Prostate gland (tissue), 2 donors: ENCODE data around the gene LBHD1. TPM values are rescaled to one million over a fixed set of nuclear protein-coding genes. Genes with fewer than 3 reads are reported as not detected.

Source experiments
- DNase-seq: peaks from one replicate; pipeline ENCODE4 v3.0.0-alpha.2; 2019; ENCODE audit warnings: low spot score
- H3K27ac ChIP-seq, 2 donors: fragments of 200-600 bp; sonication (generic); 2 replicates each; pipeline ENCODE4 v1.5.1; 2017 to 2019
- H3K27me3 ChIP-seq: fragments of 200-600 bp; sonication (generic); replicated peaks from 2 replicates; pipeline ENCODE4 v1.5.1; 2019; ENCODE audit not compliant: insufficient read depth
- H3K36me3 ChIP-seq, 2 donors: fragments of 200-600 bp; sonication (generic); 1 replicate in 1 of 2; 2 replicates in 1 of 2; pipeline versions ENCODE4 v1.5.1 to v1.8.1; 2017 to 2019
- H3K4me1 ChIP-seq: fragments of 200-600 bp; sonication (generic); replicated peaks from 2 replicates; pipeline ENCODE4 v1.5.1; 2019
- H3K4me3 ChIP-seq, 2 donors: fragments of 200-600 bp; sonication (generic); 2 replicates each; pipeline ENCODE4 v1.5.1; 2017 to 2019
- H3K9me3 ChIP-seq: fragments of 200-600 bp; sonication (generic); 2 replicates; pipeline ENCODE4 v1.5.1; 2017
- POLR2A ChIP-seq: fragments of 450-650 bp; IDR thresholded peaks from one replicate; pipeline ENCODE4 v1.6.1; 2016; ENCODE audit warnings: antibody characterized with exemption, mild to moderate bottlenecking
- POLR2AphosphoS5 ChIP-seq: sonication (generic); formaldehyde crosslinking; IDR thresholded peaks from one replicate; pipeline ENCODE4 v1.6.1; 2017; ENCODE audit warnings: antibody characterized with exemption
- WGBS: methylation state at CpG from one replicate; pipeline ENCODE4 v1.1.5; 2018; 5-methylcytosine and 5-hydroxymethylcytosine counted together
- intact Hi-C: fragments of 100-400 bp; cut with DNase I; formaldehyde crosslinking; loops from one replicate; pipeline ENCODE4 v1.14.2; 2022
- total RNA-seq, 2 donors: library from RNA; depleted of rRNA; stranded (reverse); fragments of >200 nt; gene quantifications; one replicate each; pipeline ENCODE4 v1.1.0, GENCODE V29; 2016
- TF ChIP-seq, protein P1 (sequence below), 4 experiments: fragments of 200-600 bp in 2 of 4; fragments of 450-650 bp in 2 of 4; sonication (generic) in 2 of 4; IDR thresholded peaks; 1 replicate in 3 of 4; 2 replicates in 1 of 4; pipeline ENCODE4 v1.5.1; 2016 to 2019; ENCODE audit warnings: antibody characterized with exemption in 4 of 4, mild to moderate bottlenecking in 2 of 4, moderate library complexity in 2 of 4

The LBHD1 gene
- total RNA-seq, result 10 to 100 TPM in 1 of 2 donors, 1 to 10 TPM in 1; 7.1 to 10.2 TPM

DNA sequence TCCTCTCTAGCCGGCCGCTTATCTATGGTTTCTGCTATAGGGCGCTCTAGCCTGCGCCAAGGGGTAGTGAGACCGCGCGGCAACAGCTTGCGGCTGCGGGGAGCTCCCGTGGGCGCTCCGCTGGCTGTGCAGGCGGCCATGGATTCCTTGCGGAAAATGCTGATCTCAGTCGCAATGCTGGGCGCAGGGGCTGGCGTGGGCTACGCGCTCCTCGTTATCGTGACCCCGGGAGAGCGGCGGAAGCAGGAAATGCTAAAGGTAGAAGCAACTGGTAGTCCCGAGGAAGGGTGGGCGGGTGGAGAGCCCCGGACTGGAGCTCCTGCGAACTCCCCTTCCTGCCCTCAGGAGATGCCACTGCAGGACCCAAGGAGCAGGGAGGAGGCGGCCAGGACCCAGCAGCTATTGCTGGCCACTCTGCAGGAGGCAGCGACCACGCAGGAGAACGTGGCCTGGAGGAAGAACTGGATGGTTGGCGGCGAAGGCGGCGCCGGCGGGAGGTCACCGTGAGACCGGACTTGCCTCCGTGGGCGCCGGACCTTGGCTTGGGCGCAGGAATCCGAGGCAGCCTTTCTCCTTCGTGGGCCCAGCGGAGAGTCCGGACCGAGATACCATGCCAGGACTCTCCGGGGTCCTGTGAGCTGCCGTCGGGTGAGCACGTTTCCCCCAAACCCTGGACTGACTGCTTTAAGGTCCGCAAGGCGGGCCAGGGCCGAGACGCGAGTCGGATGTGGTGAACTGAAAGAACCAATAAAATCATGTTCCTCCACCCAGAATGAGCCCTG lies at the start of gene LBHD1, which contains the start of gene UQCC3:
LBHD1 (minus strand) TSS at position 660 of the 782 bp plus-strand sequence. CDS start 2,236 bp downstream, outside the sequence.
UQCC3 (plus strand) TSS at position 66 of the 782 bp plus-strand sequence; CDS start at position 139, 73 bp downstream.
- Histone ChIP-seq H3K36me3 (no peaks in the 10 kb centered on the region), H3K27me3 (no peaks in the 10 kb centered on the region), H3K4me1 (peaks cover 13% of the 10 kb centered on the region), H3K27ac (peak within 1 kb of the TSS; percentile 82 to 87), H3K4me3 (peak within 1 kb of the TSS; percentile 61 to 69), H3K9me3 (no peaks in the 10 kb centered on the region)
- peak; percentile 87 for DNase-seq
- intact Hi-C loops, result no loop called here
- TF ChIP-seq, protein P1, sequence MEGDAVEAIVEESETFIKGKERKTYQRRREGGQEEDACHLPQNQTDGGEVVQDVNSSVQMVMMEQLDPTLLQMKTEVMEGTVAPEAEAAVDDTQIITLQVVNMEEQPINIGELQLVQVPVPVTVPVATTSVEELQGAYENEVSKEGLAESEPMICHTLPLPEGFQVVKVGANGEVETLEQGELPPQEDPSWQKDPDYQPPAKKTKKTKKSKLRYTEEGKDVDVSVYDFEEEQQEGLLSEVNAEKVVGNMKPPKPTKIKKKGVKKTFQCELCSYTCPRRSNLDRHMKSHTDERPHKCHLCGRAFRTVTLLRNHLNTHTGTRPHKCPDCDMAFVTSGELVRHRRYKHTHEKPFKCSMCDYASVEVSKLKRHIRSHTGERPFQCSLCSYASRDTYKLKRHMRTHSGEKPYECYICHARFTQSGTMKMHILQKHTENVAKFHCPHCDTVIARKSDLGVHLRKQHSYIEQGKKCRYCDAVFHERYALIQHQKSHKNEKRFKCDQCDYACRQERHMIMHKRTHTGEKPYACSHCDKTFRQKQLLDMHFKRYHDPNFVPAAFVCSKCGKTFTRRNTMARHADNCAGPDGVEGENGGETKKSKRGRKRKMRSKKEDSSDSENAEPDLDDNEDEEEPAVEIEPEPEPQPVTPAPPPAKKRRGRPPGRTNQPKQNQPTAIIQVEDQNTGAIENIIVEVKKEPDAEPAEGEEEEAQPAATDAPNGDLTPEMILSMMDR (IDR thresholded peaks at IDR 0.05), result peak in 1 of 4 experiments; percentile 22
- peak; percentile 49 for TF ChIP-seq POLR2A
- peak; percentile 80 for TF ChIP-seq POLR2AphosphoS5
- under 1% methylated on average over 52 of the region's 59 CpGs for WGBS

DNA sequence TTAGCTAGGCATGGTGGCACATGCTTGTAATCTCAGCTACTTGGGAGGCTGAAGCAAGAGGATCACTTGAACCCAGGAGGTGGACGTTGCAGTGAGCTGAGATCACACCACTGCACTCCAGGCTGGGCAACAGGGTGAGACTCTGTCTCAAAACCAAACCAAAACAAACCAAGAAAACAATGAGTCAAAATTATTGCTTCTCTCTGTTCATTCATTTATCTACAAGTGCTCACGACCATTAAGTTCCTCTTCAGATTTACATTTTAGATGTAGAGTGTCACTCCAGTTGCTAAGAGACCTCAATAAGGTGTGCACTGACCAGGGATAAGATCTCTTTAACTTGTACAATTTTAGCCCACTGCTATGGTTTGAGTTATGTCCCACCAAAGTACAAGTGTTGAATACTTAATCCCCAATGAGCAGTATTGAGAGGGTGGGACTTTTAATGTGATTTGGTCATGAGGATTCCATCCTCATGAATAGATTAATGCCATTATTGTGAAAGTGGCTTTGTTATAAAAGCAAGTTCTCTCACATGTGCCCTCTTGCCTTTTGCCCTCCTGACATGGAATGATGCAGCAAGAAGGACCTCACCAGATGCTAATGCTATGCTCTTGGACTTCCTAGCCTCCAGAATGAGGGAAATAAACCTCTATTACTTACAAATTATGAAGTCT lies 47.4 kb upstream of the LBHD1 start:
- intact Hi-C loops, result no loop called here

DNA sequence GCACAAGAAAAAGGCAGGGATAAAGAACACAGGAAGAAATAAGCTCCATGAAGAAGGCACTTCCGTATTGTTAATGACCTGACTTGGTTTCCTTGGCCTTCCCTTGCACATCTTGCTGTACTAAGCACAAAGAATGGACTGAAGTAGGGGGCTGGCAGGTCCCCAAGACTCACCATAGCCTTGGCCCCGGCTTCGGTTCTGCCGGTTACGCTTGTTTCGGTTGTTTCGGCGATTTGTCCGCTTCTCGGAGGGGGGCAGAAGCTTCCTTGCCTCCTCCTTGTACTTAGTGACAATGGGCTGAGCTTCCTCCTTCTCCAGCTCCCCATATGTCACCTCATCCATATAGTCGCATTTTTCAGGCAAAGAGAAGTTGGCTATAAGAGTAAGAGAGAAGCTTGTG lies 44.7 kb upstream of the LBHD1 start:
- TF ChIP-seq POLR2AphosphoS5, result peak; percentile 50
- TF ChIP-seq, protein P1 (IDR thresholded peaks at IDR 0.05), result no peak
- 46% methylated on average over 11 of the region's 11 CpGs for WGBS
- peak overlapping the region; percentile 41 to 69 for H3K27ac ChIP-seq
- H3K36me3 ChIP-seq, result peaks cover 15 to 26% of the 10 kb centered on the region in 2 donors
- H3K4me1 ChIP-seq, result peaks cover 8% of the 10 kb centered on the region
- no peaks in the 10 kb centered on the region for H3K27me3 ChIP-seq
- intact Hi-C loops, result no loop called here
- H3K4me3 ChIP-seq, result no peak overlapping the region
- DNase-seq, result peak; percentile 58
- H3K9me3 ChIP-seq, result no peaks in the 10 kb centered on the region

More for the DNA sequence above, 47.4 kb upstream of the LBHD1 start:
- Histone ChIP-seq H3K27ac (peak overlapping the region in 1 of 2 donors; percentile 69), H3K4me3 (no peak overlapping the region), H3K9me3 (no peaks in the 10 kb centered on the region), H3K4me1 (peaks cover 8% of the 10 kb centered on the region), H3K36me3 (peaks cover 7 to 35% of the 10 kb centered on the region in 2 donors), H3K27me3 (no peaks in the 10 kb centered on the region)
- DNase-seq, result no peak
- TF ChIP-seq POLR2A (no peak), POLR2AphosphoS5 (no peak)
- TF ChIP-seq, protein P1 (IDR thresholded peaks at IDR 0.05), result no peak
- 84% methylated on average over 2 of the region's 2 CpGs for WGBS

DNA sequence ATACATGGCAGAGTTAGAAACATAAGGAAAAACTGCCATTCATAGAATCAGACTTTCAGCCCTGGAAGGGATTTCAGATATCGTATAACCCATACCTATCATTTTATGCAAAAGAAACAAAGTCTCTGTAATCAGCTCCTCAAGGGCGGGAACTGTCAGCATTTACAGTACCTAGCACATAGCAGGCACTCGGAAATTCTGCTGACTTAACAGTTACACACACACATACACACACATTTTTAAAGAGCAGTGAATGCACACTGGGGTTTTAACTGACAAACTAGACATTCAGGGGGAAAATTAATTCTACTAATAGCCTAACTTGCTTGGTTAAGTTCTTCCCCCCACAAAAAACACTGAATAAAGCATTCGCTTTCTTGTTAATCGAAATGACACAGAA lies 44.1 kb upstream of the LBHD1 start:
- Histone ChIP-seq H3K4me3 (no peak overlapping the region), H3K27me3 (no peaks in the 10 kb centered on the region), H3K4me1 (peaks cover 8% of the 10 kb centered on the region), H3K36me3 (peaks cover 15 to 20% of the 10 kb centered on the region in 2 donors), H3K9me3 (no peaks in the 10 kb centered on the region), H3K27ac (peak overlapping the region; percentile 41 to 69)
- WGBS, result 83% methylated on average over 5 of the region's 5 CpGs
- intact Hi-C loops, result no loop called here
- TF ChIP-seq POLR2AphosphoS5 (no peak), POLR2A (no peak)
- TF ChIP-seq, protein P1 (IDR thresholded peaks at IDR 0.05), result no peak
- DNase-seq, result no peak
